ENCODE measurements around the gene AKAP13. TPM values are rescaled to one million over a fixed set of nuclear protein-coding genes. Genes with fewer than 3 reads are reported as not detected.

AKAP13 gene
- polyA plus RNA-seq, 3 donors = 82.8 to 94.8 (median 88.1) TPM

DNA sequence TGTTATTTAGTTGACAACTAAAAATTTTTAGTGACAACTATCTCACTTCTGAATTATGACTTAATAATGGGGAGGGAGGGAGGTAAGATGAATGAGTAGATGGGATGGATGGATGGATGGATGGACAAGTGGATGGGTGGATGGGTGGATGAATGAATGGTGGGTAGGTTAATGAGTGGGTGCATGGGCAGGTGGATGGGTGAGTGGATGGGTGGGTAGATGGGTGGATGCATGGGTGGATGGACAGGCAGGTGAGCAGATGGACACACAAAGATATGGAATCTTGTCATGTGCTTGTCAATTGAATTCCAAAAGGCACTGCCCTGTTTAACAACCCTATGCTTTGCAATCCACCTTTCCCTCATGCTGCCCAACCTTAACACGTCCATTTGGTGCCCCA lies 372.9 kb downstream of the AKAP13 start:
- no peak for DNase-seq

DNA sequence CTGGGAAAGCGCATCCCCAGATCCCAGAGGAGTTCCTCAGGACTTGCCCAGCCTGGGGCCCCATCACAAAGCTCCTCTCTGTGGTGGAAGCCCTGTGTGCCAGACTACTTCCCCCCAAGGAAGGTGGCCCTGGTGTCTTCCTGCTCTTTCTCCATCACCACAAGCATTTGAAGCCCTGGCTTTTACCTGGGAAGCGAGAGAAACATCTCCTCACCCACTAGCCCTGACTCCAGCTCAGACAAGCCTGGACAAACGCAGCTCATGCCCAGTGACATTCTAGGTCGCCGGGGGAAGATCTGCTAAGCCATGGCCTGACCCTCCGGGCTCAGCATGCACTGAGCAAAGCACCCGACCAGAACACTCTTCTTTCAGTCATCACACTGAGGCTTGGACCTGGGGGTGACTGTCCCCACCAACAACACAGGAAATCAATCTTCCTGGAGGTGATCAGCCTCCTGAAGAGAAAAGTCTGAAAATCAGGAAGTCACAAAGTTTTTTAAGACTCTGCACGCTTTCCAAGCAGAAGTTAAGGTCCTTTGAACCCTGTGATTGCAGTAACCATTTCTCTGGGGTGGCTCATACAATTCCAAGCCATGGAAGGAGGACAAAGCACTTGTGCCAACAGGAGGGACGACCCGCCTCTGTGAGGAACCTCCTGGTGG lies 373.5 kb downstream of the AKAP13 start:
- no peak for DNase-seq

DNA sequence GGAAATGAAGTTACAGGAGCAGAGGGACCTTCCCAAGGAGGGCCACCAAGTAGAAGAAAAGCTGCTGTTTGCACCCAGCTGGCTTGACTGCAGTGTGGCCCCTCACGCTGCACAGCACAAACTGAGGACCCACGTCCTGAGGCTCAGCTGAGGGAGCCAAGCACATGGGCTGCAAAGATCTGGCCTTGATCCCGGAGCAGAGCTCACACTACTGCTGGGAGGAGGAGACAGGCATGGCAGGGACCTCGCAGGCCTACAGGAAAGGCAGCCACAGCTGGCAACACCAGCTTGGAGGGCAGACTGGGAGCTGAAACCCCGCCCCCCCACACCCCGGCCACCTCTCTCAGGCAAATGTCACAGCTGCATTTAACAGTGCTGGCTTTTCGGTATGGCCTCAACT lies 374.6 kb downstream of the AKAP13 start:
- DNase-seq = no peak

DNA sequence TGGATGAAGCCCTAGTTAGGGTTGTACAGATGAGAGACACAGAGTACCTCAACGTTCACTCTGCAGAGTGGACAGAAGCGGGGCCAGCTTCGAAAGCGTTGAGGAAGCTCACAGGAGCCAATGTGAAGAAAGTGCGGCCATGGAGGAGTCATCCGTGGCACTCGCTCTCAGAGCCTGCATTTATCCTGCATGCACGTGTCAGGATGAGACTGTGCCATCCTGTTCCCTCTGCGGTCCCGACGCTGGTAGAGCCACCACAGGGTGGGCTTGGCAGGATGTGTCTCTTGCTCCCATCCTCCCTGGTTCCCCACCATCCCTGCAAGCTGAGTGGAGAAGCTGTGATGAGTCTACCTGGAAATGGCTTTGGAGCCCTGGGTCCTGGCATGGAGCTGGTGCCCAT lies 375.1 kb downstream of the AKAP13 start:
- DNase-seq = no peak

DNA sequence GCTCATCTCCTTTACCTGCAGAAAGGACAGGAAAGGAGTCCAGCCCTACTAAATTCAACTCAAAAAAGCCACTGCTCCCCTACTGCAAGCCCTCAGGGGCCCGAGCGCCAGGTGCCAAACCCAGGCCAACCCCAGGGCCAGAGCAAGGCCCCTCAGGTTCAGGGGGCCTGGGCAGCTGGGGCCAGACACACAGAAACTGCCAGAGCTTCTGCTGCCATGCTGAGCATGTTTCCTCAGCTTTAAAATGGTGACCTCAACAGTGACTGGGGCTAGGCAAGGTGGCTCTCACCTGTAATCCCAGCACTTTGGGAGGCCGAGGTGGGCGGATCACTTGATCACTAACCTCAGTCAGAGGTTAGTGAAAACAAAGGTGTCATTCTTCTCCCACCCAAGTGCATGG lies 375.5 kb downstream of the AKAP13 start:
- DNase-seq = no peak

DNA sequence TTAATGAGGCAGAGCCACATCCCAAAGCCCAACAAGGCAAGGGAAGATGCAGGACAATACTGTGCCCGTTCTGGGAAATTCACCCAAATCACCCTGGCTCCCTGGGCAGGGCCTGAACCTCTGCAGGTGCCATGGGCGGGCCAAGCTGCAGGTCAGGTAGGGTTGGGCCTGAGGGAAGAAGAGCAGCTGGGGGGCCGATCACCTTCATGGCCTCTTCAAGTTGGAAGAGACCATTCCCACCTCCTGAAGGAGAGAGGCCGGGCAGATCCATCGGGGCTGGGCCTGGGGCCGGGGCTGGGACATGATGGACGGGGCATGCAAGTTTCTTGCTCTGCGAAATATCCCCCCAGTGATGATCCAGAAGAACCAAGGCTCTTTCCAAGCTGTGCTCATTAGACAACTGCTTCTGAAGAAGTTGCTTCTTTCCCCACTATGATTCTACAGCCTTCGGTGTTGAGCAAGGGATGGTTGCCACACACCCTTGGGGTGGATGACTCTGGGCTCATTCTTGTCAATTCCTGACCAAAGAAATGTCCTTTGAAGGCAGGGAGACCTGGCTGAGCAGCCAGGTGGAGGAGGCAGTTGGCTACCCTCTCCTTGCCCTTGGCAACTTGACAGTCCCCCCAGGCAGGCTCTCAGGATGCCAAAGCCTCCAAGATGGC lies 376.1 kb downstream of the AKAP13 start:
- no peak for DNase-seq

DNA sequence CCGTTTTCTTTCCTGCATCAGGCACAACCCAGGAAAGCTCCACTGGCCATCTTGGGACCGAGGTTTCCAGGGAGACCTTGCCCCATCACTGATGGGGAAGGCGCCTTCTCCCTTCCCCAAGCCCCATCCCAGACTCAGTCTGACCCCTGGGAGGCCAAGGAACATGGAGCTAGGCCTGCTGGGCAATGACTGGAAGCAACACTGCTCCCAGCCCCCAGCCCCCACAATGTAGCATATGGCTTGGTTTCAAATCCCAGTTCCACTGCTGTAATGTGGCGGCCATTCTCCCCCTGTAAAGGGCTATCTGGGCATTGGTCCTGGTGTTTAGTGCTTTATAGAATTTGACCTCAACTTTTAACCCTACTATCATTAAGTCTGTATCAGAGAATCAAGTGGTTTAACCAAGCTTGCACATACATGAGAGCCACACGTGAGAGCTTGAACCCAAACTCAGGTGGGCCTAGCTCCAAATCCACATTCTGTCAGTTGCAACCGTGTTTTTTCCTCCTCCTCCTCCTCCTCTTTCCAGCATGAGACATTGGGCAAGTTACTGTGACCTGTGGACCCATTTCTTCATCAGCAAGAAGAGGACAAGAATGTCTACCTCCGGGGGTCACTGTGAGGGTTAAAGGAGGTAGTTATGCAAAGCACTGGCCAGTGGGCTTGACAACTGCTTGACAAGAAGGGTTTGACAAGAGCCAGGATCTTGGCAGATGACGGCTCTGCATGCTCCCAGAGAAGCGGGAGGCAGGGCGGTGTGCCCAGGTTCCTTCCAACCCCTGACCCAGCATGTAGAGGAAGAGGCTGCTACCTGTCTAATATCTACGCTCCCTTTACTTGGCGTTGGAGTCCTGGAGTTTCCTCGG lies 376.9 kb downstream of the AKAP13 start:
- no peak for DNase-seq

DNA sequence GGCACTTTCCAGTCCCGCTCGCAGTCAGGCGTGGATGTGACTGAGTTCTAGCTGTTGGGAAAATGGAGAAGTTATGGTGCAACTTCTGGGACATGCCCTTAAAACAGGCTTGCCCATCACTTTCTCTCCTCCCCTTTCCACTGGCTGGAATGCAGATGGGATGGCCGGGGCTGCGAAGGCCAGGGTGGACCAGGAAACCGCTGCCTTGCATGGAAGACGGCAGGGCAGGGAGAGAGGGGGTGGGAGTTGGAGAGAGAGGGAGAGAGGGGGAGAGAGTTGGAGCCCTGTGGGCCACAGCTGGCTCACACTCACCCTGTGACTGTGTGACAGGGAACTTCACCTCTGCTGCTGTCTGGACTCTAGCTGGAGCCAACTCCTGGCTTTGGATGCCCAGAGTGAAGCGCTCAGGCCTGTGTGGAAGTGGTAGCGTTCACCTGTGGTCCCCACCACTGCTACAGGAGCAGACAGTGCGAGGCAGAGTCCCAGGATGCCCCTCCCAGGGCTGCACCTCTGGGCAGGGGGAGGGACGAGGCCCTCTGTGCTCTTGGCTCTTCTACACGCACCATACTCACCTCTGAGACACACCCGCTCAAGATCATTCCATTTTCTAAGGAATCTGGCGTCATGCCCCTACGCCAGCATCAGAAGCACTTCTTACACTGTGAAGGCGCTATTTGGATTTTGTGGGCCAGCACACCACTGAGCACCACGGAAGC lies 377.7 kb downstream of the AKAP13 start:
- DNase-seq = no peak

DNA sequence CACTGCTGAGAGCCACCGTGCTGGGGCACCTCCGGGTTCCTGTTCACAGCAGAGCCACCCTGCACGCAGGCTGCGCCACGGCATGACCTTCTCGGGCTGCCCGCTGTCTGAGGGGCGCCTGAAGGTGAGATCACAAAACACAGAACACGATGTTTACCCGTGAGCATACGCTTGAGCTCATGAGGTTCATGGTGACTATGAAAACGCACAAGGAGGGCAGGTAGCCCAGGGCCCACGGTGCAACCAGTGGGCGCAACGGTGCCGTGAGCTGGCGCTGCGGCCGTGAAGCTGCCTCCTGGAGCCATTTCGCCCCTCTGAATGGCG lies 378.2 kb downstream of the AKAP13 start:
- no peak for DNase-seq

DNA sequence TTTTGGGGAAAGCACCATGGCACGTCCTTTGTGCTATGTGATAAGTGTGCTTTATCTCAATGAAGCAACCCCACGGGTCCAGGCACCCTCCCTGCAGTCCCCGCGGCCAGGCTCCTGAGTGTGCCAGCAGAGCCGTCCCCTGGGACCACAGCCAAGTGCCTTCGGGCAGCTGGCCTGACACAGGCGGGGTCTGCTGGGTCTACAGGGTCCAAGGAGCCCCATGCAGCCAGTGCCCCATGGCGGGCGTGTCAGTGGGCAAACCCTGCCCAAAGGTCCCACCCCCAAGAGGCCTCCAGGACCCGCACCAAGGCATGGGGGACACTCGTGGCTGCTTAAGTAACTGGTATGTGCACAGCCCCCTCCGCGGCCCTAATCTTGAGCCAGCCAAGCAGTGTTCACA lies 379.0 kb downstream of the AKAP13 start:
- DNase-seq = no peak

DNA sequence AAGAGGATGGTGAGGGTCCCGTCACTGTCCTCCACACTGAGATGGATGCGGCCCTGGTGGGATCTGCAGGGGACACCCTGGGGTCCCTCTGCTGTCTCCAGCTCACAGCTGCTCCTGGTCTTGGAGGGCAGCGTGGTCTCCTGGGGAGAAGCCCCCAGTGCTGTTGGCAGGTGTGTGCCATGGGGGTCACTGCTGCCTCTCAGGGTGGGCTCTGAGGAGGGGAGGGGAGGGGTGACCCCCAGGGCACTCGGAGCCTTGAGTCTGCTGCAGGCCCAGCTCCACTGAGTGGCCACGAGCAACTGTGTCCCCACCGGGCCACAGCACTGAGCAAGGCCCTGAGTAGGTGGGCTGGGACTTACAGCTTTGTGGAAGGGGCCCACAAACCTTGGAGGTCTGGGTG lies 379.6 kb downstream of the AKAP13 start:
- no peak for DNase-seq

DNA sequence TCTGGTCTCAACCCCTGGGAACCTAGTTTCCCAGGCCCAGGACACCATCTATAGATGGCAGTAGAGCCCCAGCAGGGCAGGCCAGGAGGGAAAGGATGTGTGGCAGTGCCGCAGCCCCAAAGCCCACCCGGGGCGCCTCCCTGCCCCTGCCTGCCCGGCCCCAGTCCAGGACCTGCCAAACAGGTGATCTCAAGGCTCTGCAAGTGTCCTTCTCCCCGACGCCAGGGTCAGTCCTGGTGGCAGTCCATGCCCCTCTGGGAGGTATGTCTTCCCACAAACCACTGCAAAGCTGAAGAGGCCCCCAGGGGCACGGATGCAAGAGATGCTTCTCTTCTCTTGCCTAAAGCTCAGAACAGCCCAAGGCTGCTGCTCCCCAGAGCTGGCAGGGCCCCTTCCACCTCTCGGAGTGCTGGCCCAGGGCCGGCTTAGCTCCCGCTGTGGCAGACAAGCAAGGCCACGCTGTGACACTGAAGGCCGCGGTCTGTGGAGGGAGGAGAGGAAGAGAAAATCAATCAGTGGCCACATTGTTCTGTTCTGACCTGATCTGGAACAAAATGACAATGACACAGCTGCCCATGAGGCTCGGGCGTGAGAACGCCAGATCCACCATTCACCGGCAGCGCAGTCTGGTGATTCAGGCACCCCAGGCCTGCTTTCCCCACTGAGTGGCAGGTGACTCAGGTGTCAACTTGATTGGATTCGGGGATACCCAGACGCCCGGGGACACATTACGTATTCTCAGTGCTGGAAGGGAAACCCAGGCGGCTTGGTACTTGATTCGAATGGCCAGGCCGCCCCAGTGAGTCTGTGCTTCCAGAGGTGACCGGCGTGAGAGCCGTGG lies 380.3 kb downstream of the AKAP13 start:
- no peak for DNase-seq

DNA sequence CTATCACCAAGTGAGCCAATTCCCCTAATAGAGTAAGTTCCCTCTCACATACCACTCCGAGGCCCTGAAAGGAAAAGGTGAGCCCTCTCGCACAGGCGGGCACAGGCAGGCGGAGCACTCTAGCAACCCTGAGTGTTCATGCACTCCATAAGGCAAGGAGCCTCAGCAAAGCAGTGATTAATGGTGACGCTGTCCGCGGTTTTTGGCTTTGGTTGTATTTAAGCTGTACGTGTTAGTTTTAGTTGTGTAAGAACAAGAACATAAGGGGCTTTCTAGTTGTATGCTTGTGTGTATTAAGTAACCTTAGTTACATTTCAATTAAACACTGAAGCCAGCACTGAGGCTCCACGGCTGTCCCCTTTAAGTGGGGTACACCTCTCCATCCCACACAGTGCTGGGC lies 381.2 kb downstream of the AKAP13 start:
- no peak for DNase-seq

DNA sequence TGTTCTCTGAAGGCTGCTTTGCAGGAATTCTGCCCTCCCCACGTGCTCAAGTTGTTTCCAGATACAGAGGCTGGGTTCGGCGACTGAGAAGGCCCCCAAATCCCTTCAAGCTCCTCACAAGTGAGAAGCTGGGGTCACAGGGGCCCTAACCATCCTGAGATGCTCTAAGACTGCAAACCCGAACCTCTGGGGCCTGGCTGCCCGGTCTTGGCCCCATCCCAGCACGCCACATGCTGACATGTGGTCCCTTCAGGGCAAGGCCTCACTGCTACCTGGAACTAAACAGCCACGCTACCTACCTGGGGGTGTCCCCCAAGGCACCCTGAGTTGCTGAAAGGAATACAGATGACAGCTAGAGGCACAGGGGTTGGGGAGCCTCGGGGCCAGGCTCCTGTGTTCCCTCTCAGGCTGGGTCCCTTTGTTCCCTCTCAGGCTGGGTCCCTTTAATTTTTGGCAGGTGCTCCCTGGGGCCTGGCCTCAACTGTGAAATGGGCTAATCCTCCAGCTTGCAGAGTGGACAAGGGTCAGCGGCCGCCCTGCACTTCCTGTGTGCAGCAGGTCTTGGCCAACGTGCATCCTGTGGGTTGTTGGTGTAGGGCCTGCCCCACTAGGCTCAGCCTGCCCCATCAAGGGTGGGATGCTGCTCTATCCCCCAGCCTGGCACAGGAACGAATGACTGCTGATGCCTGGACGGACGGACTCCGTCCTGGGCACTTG lies 381.8 kb downstream of the AKAP13 start:
- no peak for DNase-seq

DNA sequence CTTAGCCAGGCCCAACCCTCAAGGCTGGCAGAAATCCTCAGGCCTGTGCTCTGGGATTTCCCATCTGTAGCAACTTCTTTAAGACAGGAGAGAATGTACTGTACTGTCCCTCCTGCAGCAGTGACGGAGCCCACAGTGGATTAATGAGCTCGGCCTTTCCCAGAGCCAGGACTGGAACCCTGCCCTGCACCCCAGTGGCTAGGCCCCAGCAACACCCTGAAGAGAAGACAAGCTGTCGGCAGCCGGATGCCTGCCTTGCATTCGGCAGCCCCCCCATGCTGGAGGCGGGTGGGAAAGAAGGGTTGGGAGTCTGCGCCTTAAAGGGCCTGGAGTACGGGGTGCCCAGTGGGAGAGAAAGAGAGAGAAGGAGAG lies 382.3 kb downstream of the AKAP13 start:
- DNase-seq = no peak

DNA sequence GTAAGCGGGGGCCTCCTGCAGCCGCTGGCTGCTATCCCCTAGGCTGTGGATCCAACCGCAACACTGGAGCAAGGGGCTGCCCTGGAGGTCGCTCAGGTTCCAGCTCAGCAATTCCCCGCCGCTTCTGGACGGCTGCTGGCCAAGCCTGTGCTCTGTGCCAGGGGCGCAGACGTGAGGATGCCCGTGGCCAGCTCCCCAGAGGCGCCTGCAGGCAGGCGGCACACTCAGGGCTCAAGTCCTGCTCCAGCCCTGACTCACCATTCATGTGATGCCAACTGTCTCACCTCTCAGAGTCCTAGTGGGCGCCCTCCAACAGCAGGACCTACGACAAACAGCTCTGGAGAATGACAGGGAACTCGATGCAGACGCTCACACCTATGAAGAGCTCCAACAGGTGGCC lies 382.8 kb downstream of the AKAP13 start:
- no peak for DNase-seq

DNA sequence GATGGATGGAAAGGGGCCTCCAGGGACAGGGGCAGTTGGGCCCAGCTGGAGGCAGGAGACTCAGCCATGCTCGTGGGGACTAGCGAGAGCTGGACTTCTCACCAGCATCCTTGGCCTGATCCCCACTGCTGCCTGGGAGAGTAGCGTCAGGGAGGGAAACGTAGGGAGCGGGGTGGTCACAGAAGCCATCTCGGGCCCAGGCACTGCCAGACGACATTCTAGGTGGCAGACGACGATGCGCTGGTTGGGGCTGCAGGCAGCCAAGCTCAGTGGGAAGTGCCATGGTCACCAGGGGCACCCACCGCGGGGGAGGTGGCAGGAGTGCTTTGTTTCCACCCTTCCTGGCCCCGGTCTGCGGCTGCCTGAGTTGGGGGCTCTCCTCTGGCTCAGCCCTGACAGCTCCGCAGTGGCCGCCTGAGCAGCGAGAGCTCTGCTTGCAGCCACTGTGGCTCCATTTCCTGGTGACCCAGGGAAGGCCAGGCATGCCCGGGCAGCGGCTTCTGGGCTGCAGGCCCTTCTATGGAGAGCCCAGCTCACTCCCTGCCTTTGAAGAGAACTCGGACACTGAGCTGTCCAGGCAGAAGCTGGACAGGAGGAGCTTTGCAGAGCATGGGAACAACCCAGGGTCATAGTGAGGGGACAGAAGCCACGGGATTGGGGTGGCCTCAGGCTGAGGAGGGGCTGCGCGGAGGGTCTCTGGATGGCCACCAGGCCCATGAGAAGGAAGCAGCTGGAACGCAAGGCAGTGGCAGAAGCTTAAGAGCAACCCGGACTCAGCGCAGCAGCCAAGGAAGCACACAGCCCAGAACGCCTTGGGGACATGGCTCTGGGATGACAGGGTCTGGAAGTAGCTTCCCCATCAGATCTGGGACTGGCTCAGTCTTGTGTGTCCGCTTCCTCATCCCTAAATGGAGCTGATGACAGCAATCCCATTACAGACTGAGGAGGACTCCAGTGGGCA lies 383.6 kb downstream of the AKAP13 start:
- no peak for DNase-seq

DNA sequence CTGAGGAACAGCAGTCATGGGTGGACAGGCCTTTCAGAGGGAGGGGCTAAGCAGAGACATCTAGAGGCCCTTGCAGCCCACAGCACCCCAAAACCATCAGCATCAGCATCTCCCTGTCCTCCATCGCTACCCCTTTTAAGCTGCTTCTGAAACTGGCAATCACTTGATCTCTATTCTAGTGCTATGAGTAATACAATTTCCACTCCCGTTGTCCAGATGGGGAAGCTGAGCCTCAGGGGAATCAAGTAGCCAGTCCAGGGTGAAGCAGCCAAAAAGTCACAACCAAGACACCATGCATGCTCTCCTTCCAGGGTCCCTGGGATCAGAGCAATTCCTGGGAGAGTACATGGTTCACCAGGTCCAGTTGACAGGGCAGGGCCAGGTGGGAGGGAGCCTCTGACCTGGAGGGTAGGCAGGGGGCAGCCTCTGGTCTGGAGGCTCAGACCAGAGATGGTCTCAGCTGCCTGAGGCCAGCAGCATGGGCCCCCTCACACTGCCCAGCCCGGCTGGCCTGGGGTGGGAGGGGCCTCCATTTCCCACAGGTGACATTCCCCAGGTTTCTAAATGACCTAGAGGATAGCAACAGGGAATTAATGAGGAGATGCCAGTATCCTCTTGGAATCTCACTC lies 384.4 kb downstream of the AKAP13 start:
- DNase-seq = no peak
